HL-60 (cell line): Measurements from ENCODE around the gene AGMO.

Experiments used
- DNase-seq, 2 experiments: peaks; one replicate each; pipeline ENCODE4 v3.0.0-alpha.2; 2010 to 2020; ENCODE audit warnings: low read depth in 1 of 2, low spot score in 1 of 2
- H3K27ac ChIP-seq: fragments of 250-450 bp; sonication (Bioruptor Pico); replicated peaks from 2 replicates; pipeline ENCODE4 v1.5.1; 2020; ENCODE audit warnings: mild to moderate bottlenecking, moderate library complexity
- H3K27me3 ChIP-seq: fragments of 250-450 bp; sonication (Bioruptor Pico); 2 replicates; pipeline ENCODE4 v1.5.1; 2021; ENCODE audit warnings: mild to moderate bottlenecking, moderate library complexity; ENCODE audit not compliant: insufficient read depth, poor library complexity, severe bottlenecking
- H3K4me3 ChIP-seq: replicated peaks from 2 replicates; pipeline ENCODE4 v1.5.1; 2011; ENCODE audit warnings: mild to moderate bottlenecking, control low read depth, low read length; ENCODE audit not compliant: insufficient read depth
- GABPA ChIP-seq: IDR thresholded peaks from 2 replicates; pipeline ENCODE4 v1.6.1; 2012; ENCODE audit warnings: low read depth
- POLR2AphosphoS5 ChIP-seq: IDR thresholded peaks from 2 replicates; pipeline ENCODE4 v1.6.1; 2012; ENCODE audit warnings: low read depth
- SPI1 ChIP-seq: IDR thresholded peaks from 2 replicates; pipeline ENCODE4 v1.6.1; 2012; ENCODE audit warnings: low read depth, mild to moderate bottlenecking, borderline replicate concordance
- TF ChIP-seq, protein P1 (sequence below): IDR thresholded peaks from one replicate; pipeline ENCODE4 v1.5.1; 2011; ENCODE audit warnings: low read length, control low read depth, inconsistent platforms; ENCODE audit not compliant: insufficient read depth
- TF ChIP-seq, protein P2 (sequence below): IDR thresholded peaks from 2 replicates; pipeline ENCODE4 v1.6.1; 2012; ENCODE audit warnings: low read depth; ENCODE audit not compliant: insufficient replicate concordance

Gene AGMO

DNA sequence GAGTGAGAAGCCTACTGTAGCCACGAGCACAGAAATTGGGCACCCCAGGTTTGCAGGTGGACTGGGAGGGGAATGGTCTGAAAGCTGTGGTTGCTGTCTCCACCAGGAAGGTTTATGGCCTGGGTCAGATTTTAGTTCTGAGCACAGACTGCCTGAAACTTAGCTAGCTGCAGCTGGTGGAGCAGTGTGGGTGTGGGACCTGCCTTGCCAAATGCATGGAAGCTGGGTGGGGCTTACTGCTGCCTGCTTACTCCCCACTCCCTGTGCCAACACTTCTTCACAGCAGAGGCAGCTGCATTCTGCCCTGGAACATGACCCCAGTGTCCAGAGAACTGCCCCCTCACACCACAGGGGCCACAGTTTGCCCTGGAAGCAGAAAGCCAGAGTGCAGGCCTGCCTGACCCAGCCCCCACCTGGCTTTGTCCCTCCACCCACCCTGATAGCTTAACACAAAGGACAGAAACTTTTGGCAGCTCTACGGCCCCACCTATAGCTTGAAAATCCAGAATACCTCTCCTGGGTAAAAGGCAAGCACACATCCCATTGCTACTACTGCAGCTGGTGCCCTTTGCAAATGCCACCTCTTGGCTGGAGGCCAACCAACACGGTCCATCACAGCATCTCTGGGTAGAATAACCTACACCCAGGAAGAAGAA lies 281.6 kb downstream of the AGMO start:
- TF ChIP-seq, protein P1, sequence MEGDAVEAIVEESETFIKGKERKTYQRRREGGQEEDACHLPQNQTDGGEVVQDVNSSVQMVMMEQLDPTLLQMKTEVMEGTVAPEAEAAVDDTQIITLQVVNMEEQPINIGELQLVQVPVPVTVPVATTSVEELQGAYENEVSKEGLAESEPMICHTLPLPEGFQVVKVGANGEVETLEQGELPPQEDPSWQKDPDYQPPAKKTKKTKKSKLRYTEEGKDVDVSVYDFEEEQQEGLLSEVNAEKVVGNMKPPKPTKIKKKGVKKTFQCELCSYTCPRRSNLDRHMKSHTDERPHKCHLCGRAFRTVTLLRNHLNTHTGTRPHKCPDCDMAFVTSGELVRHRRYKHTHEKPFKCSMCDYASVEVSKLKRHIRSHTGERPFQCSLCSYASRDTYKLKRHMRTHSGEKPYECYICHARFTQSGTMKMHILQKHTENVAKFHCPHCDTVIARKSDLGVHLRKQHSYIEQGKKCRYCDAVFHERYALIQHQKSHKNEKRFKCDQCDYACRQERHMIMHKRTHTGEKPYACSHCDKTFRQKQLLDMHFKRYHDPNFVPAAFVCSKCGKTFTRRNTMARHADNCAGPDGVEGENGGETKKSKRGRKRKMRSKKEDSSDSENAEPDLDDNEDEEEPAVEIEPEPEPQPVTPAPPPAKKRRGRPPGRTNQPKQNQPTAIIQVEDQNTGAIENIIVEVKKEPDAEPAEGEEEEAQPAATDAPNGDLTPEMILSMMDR: no peak
- TF ChIP-seq POLR2AphosphoS5 (no peak), SPI1 (no peak), GABPA (no peak)
- TF ChIP-seq, protein P2, sequence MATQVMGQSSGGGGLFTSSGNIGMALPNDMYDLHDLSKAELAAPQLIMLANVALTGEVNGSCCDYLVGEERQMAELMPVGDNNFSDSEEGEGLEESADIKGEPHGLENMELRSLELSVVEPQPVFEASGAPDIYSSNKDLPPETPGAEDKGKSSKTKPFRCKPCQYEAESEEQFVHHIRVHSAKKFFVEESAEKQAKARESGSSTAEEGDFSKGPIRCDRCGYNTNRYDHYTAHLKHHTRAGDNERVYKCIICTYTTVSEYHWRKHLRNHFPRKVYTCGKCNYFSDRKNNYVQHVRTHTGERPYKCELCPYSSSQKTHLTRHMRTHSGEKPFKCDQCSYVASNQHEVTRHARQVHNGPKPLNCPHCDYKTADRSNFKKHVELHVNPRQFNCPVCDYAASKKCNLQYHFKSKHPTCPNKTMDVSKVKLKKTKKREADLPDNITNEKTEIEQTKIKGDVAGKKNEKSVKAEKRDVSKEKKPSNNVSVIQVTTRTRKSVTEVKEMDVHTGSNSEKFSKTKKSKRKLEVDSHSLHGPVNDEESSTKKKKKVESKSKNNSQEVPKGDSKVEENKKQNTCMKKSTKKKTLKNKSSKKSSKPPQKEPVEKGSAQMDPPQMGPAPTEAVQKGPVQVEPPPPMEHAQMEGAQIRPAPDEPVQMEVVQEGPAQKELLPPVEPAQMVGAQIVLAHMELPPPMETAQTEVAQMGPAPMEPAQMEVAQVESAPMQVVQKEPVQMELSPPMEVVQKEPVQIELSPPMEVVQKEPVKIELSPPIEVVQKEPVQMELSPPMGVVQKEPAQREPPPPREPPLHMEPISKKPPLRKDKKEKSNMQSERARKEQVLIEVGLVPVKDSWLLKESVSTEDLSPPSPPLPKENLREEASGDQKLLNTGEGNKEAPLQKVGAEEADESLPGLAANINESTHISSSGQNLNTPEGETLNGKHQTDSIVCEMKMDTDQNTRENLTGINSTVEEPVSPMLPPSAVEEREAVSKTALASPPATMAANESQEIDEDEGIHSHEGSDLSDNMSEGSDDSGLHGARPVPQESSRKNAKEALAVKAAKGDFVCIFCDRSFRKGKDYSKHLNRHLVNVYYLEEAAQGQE: no peak
- no peak overlapping the region for H3K4me3 ChIP-seq
- no peak for DNase-seq
- H3K27me3 ChIP-seq: no peaks in the 10 kb centered on the region
- H3K27ac ChIP-seq: no peak overlapping the region

DNA sequence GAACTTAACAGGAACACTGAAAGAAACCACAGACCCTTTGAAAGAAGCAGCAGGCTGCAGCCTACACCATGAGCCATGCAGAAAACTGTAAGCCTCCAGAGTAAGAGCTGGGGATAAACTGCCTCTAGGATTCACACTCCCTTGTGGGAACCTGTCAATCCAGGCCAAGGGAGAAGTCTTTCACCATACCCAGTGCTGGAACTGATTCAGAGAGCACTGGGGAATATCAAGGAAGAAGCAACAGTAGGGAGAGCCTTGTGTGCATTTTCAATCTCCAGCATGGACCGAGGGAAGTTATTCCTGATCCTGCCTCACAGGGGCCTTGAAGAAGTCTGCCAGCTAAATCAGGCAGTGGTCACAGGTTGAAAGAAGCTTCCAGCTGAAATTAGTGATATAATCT lies 282.2 kb downstream of the AGMO start:
- H3K27ac ChIP-seq: no peak overlapping the region
- H3K27me3 ChIP-seq: no peaks in the 10 kb centered on the region
- no peak overlapping the region for H3K4me3 ChIP-seq
- TF ChIP-seq POLR2AphosphoS5 (no peak), SPI1 (no peak), GABPA (no peak)
- TF ChIP-seq, protein P2: no peak
- TF ChIP-seq, protein P1: no peak
- no peak for DNase-seq

DNA sequence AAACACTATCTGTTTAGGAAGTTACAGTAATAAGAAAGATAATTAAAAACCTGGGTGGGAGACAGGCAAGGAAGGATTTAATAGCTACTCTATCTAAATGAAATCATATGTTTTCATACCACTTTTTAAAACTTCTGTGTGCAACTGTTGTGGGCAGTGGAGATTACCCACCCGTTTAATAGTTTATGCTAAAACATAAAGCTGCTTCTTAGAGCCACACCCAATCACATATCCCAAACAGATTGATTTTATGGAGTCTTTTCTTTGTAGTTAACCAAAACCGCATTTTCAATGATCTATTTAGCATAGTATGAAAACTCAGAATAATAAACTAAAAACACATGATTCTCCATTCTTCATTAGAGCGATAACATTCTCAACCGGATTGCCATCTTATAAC lies 304.1 kb downstream of the AGMO start:
- TF ChIP-seq GABPA (no peak), POLR2AphosphoS5 (no peak), SPI1 (no peak)
- TF ChIP-seq, protein P2: no peak
- TF ChIP-seq, protein P1: no peak
- no peaks in the 10 kb centered on the region for H3K27me3 ChIP-seq
- H3K4me3 ChIP-seq: no peak overlapping the region
- DNase-seq: no peak
- H3K27ac ChIP-seq: no peak overlapping the region
